LoVo (cell line): ENCODE data around the gene ATP2B2.
"Not testable (repeated sequence)": the region's sequence is repeated elsewhere in the genome, so short reads cannot be mapped to it uniquely, and the experiment has no call there.

ENCODE experiments used
- DNase-seq: peaks from one replicate; pipeline ENCODE4 v3.0.0-alpha.2; 2016; ENCODE audit warnings: low spot score

ATP2B2 gene

GRCh38 chr3:10505050-10505790, at the start of gene ATP2B2:
Gene ATP2B2 (minus strand): TSS chr3:10505586. CDS start chr3:10449543, 56,043 bp downstream.
- DNase-seq, result no peak

- DNase-seq, result no peak
These were observed 49.4 kb upstream of the ATP2B2 start for GRCh38 chr3:10554746-10555145.

- DNase-seq, result no peak
These were observed 48.8 kb upstream of the ATP2B2 start for GRCh38 chr3:10554236-10554611.

GRCh38 chr3:10553591-10554235, 48.3 kb upstream of the ATP2B2 start:
- no peak for DNase-seq

GRCh38 chr3:10552631-10552943, 47.2 kb upstream of the ATP2B2 start:
- no peak for DNase-seq

- peak; percentile 9 for DNase-seq
These were observed 46.6 kb upstream of the ATP2B2 start for GRCh38 chr3:10551821-10552630.

GRCh38 chr3:10551139-10551538, 45.8 kb upstream of the ATP2B2 start:
- no peak for DNase-seq

- DNase-seq, result no peak
These were observed 45.3 kb upstream of the ATP2B2 start for GRCh38 chr3:10550705-10551104.

- DNase-seq, result no peak
These were observed 44.3 kb upstream of the ATP2B2 start for GRCh38 chr3:10549617-10550230.

- no peak for DNase-seq
These were observed 43.6 kb upstream of the ATP2B2 start for GRCh38 chr3:10548992-10549391.

- DNase-seq, result no peak
These were observed 42.7 kb upstream of the ATP2B2 start for GRCh38 chr3:10547841-10548783.

GRCh38 chr3:10547413-10547812, 42.0 kb upstream of the ATP2B2 start:
- DNase-seq, result no peak

GRCh38 chr3:10546820-10547263, 41.5 kb upstream of the ATP2B2 start:
- DNase-seq, result no peak

GRCh38 chr3:10546181-10546624, 40.8 kb upstream of the ATP2B2 start:
- no peak for DNase-seq

- DNase-seq, result no peak
These were observed 37.1 kb upstream of the ATP2B2 start for GRCh38 chr3:10542518-10542917.

GRCh38 chr3:10540347-10540746, 35.0 kb upstream of the ATP2B2 start:
- not testable (repeated sequence) for DNase-seq

GRCh38 chr3:10534066-10534465, 28.7 kb upstream of the ATP2B2 start:
- DNase-seq, result no peak

- no peak for DNase-seq
These were observed 28.3 kb upstream of the ATP2B2 start for GRCh38 chr3:10533737-10534023.

GRCh38 chr3:10532939-10533736, 27.8 kb upstream of the ATP2B2 start:
- no peak for DNase-seq

- DNase-seq, result no peak
These were observed 25.6 kb upstream of the ATP2B2 start for GRCh38 chr3:10531031-10531430.

GRCh38 chr3:10530241-10530640, 24.9 kb upstream of the ATP2B2 start:
- DNase-seq, result no peak
